WERI-Rb-1 (cell line): Measurements from ENCODE around the gene CD99L2.

Source experiments
- DNase-seq: peaks from one replicate; pipeline ENCODE4 v3.0.0-alpha.2; 2020
- H3K27ac ChIP-seq: fragments of 250-450 bp; sonication (Bioruptor Pico); 2 replicates; pipeline ENCODE4 v1.5.1; 2020; ENCODE audit warnings: mild to moderate bottlenecking, moderate library complexity
- H3K27me3 ChIP-seq: fragments of 250-450 bp; sonication (Bioruptor Pico); 2 replicates; pipeline ENCODE4 v1.5.1; 2021; ENCODE audit warnings: mild to moderate bottlenecking, low read depth, moderate library complexity; ENCODE audit not compliant: insufficient read depth, severe bottlenecking
- H3K36me3 ChIP-seq: fragments of 250-450 bp; sonication (Bioruptor Pico); 2 replicates; pipeline ENCODE4 v1.5.1; 2020; ENCODE audit warnings: mild to moderate bottlenecking, moderate library complexity
- H3K4me3 ChIP-seq: 2 replicates; pipeline ENCODE4 v1.5.1; 2011; ENCODE audit warnings: low read depth, mild to moderate bottlenecking, control low read depth, low read length
- H3K9me3 ChIP-seq: fragments of 250-450 bp; sonication (Bioruptor Pico); 2 replicates; pipeline ENCODE4 v1.5.1; 2021; ENCODE audit warnings: mild to moderate bottlenecking, moderate library complexity; ENCODE audit not compliant: severe bottlenecking
- CTCF ChIP-seq: IDR thresholded peaks from 2 replicates; pipeline ENCODE4 v1.5.1; 2011; ENCODE audit warnings: low read depth, mild to moderate bottlenecking, control low read depth, inconsistent platforms, low read length

Gene CD99L2

DNA sequence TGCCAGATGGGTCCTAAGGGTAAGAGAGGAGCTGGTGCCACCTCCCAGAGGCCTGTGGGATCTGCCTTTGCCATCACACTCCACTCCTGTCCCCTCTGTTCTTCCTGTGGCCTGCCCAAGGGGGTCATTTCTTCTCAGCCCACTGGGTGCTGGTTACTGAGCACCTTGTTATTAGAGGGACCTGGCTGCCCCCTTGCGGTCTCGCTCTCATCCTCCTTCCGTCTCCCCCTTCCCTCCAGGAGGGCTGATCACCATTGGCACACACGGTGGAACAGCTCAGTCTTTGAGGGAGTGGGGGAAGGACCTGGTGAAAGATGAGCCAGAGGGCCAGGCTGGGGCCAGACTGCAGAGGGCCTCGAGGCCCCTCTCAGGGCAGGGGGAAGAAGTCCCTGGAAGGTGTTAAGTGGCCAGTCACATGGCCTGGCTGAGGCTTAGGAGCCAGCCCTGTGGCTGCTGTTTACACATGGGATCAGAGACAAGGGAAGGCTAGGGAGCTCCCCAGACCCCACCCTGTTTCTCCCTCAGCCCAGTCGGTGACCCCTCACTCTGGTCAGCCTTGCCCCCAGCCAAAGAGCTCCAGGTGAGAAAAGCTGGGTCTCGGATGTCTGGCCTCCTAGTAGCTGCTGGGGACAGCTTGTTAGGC lies 137.2 kb downstream of the CD99L2 start:
- no peak overlapping the region for H3K4me3 ChIP-seq
- DNase-seq, result no peak

DNA sequence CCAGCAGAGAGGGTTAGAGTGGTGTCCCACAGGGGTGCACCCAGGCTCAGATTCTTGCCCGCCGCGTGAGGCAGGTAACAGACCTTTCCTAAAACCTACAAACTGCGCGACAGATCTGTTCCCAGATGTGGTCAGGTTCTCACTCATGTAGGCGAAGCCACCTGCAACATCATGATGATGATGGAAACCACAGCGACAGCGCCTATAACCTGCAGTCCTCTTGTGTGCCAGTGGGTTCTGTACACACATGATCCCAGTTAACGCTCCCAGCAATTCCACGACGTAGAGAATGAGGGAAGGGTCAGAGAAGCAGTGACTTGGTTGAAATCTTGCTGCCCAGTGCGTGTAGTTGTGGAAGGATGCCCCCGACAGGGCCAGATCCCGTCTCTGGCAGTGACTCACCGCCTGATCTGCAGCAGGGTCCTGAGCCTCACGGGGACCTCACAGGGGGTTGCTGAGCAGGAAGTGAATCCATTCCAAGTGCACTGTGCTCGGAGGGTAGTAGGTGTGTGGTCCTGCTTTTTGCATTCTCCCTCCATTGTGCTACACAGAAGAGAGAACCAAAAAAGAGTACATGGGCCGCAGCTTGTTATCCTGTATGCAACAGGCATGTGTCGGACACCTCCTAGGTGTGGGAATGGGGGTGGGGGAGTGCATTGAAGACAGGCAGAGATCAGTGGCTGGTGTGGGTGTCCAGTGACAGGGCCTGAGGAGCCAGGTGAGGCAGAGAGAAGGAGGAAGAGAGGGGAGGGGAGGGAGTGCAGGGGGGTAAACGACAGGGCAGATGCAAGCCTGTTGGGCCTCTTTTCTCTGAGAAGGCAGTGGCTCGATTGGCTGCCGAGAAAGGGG lies 138.7 kb downstream of the CD99L2 start:
- no peak for DNase-seq
- TF ChIP-seq CTCF, result no peak

More for the DNA sequence above, 137.2 kb downstream of the CD99L2 start:
- 0 out of 2 replicates have a peak, but pooled peaks have one; percentile 12 for TF ChIP-seq CTCF
- peaks cover 14% of the 10 kb centered on the region for H3K36me3 ChIP-seq
- peaks cover 16% of the 10 kb centered on the region for H3K27me3 ChIP-seq
- H3K27ac ChIP-seq, result no peak overlapping the region
- H3K9me3 ChIP-seq, result no peaks in the 10 kb centered on the region

GRCh38 chrX:150757371-150757770 lies 141.1 kb downstream of the CD99L2 start:
- Histone ChIP-seq H3K27ac (no peak overlapping the region), H3K27me3 (peaks cover 12% of the 10 kb centered on the region), H3K9me3 (no peaks in the 10 kb centered on the region), H3K36me3 (peaks cover 25% of the 10 kb centered on the region), H3K4me3 (no peak overlapping the region)
- TF ChIP-seq CTCF, result no peak
- DNase-seq, result no peak

More for the DNA sequence above, 138.7 kb downstream of the CD99L2 start:
- no peak overlapping the region for H3K4me3 ChIP-seq
- no peaks in the 10 kb centered on the region for H3K9me3 ChIP-seq
- peaks cover 14% of the 10 kb centered on the region for H3K36me3 ChIP-seq
- no peak overlapping the region for H3K27ac ChIP-seq
- H3K27me3 ChIP-seq, result peaks cover 12% of the 10 kb centered on the region

DNA sequence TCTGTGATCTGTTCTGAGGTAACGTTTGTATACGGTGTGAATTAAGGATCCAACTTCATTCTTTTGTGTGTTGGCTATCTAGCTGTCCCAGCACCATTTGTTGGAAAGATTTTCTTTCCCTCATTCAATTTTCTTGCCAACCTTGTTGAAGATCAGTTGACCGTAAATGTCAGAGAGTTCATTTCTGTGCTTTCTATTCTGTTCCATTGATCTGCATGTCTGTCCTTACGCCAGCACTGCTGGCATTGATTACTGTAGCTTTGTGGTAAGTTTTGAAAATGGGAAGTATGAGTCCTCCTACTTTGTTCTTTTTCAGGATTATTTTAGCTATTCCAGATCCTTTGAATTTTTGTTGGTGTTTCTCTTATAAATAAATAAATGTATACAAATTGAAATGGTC lies 144.5 kb downstream of the CD99L2 start:
- H3K9me3 ChIP-seq, result no peaks in the 10 kb centered on the region
- no peak overlapping the region for H3K4me3 ChIP-seq
- no peak for TF ChIP-seq CTCF
- no peaks in the 10 kb centered on the region for H3K27me3 ChIP-seq
- no peak for DNase-seq
- no peak overlapping the region for H3K27ac ChIP-seq
- peaks cover 45% of the 10 kb centered on the region for H3K36me3 ChIP-seq

- no peaks in the 10 kb centered on the region for H3K27me3 ChIP-seq
- no peak for DNase-seq
- TF ChIP-seq CTCF, result no peak
- no peak overlapping the region for H3K27ac ChIP-seq
- peaks cover 46% of the 10 kb centered on the region for H3K36me3 ChIP-seq
- H3K9me3 ChIP-seq, result no peaks in the 10 kb centered on the region
- no peak overlapping the region for H3K4me3 ChIP-seq
Measured at GRCh38 chrX:150753357-150753756, 145.1 kb downstream of the CD99L2 start.
